HG02623 (cell line): ENCODE measurements around the gene AKAP12.
"Not testable (repeated sequence)": the region's sequence is repeated elsewhere in the genome, so short reads cannot be mapped to it uniquely, and the experiment has no call there.

Source experiments
- ATAC-seq: cut with Tn5 transposase; IDR thresholded peaks from one replicate; pipeline ENCODE4 v1.9.1; 2021; ENCODE audit warnings: moderate library complexity; ENCODE audit not compliant: unreplicated experiment

The AKAP12 gene

GRCh38 chr6:151340219-151340978 is 100.6 kb downstream of the AKAP12 start:
- ATAC-seq: no peak

GRCh38 chr6:151341476-151342195 is 101.9 kb downstream of the AKAP12 start:
- no peak for ATAC-seq

GRCh38 chr6:151342750-151343149 is 103.0 kb downstream of the AKAP12 start:
- not testable (repeated sequence) for ATAC-seq

GRCh38 chr6:151349651-151350270 is 110.0 kb downstream of the AKAP12 start:
- ATAC-seq: no peak

- ATAC-seq: no peak
Measured at GRCh38 chr6:151350442-151351145, 110.8 kb downstream of the AKAP12 start.

GRCh38 chr6:151351146-151351700 is 111.5 kb downstream of the AKAP12 start:
- no peak for ATAC-seq

GRCh38 chr6:151351731-151352130 is 112.0 kb downstream of the AKAP12 start:
- ATAC-seq: no peak

GRCh38 chr6:151352410-151353396 is 112.9 kb downstream of the AKAP12 start:
- no peak for ATAC-seq

- no peak for ATAC-seq
Measured at GRCh38 chr6:151353795-151354194, 114.0 kb downstream of the AKAP12 start.

GRCh38 chr6:151356983-151357382 is 117.2 kb downstream of the AKAP12 start:
- not testable (repeated sequence) for ATAC-seq

- no peak for ATAC-seq
Measured at GRCh38 chr6:151357758-151358436, 118.1 kb downstream of the AKAP12 start.

GRCh38 chr6:151358475-151358874 is 118.7 kb downstream of the AKAP12 start:
- ATAC-seq: no peak

GRCh38 chr6:151359486-151359885 is 119.7 kb downstream of the AKAP12 start:
- ATAC-seq: no peak

- ATAC-seq: no peak
Measured at GRCh38 chr6:151365233-151365632, 125.5 kb downstream of the AKAP12 start.

GRCh38 chr6:151370509-151371078 is 130.8 kb downstream of the AKAP12 start:
- ATAC-seq: no peak

GRCh38 chr6:151372164-151372563 is 132.4 kb downstream of the AKAP12 start:
- ATAC-seq: no peak

GRCh38 chr6:151374036-151374683 is 134.4 kb downstream of the AKAP12 start:
- ATAC-seq: no peak

GRCh38 chr6:151375833-151376232 is 136.1 kb downstream of the AKAP12 start:
- no peak for ATAC-seq
